HepG2 (cell line): ENCODE measurements around the gene SLCO1B1.

Experiments
- ARHGAP35 ChIP-seq: sonication (generic); formaldehyde crosslinking; IDR thresholded peaks from 2 replicates; pipeline ENCODE4 v1.9.0; 2022; ENCODE audit warnings: mild to moderate bottlenecking, inconsistent platforms, moderate library complexity, missing genetic modification reagents, borderline replicate concordance
- ARNT ChIP-seq: fragments of 450-650 bp; IDR thresholded peaks from 2 replicates; pipeline ENCODE4 v1.6.1; 2017
- BRD4 ChIP-seq: sonication (generic); formaldehyde crosslinking; IDR thresholded peaks from 2 replicates; pipeline ENCODE4 v1.4.0; 2020; ENCODE audit warnings: missing genetic modification reagents
- CTCF ChIP-seq: sonication (generic); formaldehyde crosslinking; IDR thresholded peaks from 2 replicates; pipeline ENCODE4 v1.5.0; 2020; ENCODE audit warnings: mild to moderate bottlenecking, missing genetic modification reagents, moderate library complexity
- EZH2 ChIP-seq: conservative IDR thresholded peaks from 2 replicates; pipeline ENCODE4 v1.6.1; 2012; ENCODE audit warnings: mild to moderate bottlenecking, low read depth, low read length, moderate library complexity
- GABPB1 ChIP-seq: IDR thresholded peaks from 2 replicates; pipeline ENCODE4 v1.6.1; 2016; ENCODE audit warnings: mild to moderate bottlenecking, missing genetic modification reagents, moderate library complexity, missing compliant biosample characterization
- HNRNPK ChIP-seq: fragments of 200-400 bp; formaldehyde crosslinking; IDR thresholded peaks from 2 replicates; pipeline ENCODE4 v1.6.1; 2018; ENCODE audit warnings: low read length, low read depth, moderate library complexity, mild to moderate bottlenecking; ENCODE audit not compliant: poor library complexity, severe bottlenecking
- KDM5A ChIP-seq: fragments of 200-600 bp; sonication (generic); IDR thresholded peaks from 2 replicates; pipeline ENCODE4 v1.7.0; 2018; ENCODE audit warnings: antibody characterized with exemption, mild to moderate bottlenecking, low read length, borderline replicate concordance
- RELA ChIP-seq: sonication (generic); formaldehyde crosslinking; IDR thresholded peaks from 2 replicates; pipeline ENCODE4 v1.4.0; 2020; ENCODE audit warnings: missing genetic modification reagents
- SIN3A ChIP-seq: IDR thresholded peaks from 2 replicates; pipeline ENCODE4 v1.6.1; 2011; ENCODE audit warnings: low read depth, mild to moderate bottlenecking, control low read depth, low read length, borderline replicate concordance
- SMC3 ChIP-seq: IDR thresholded peaks from 2 replicates; pipeline ENCODE4 v1.6.1; 2011; ENCODE audit warnings: low read length, improper control_type of control experiment
- ZBTB33 ChIP-seq: sonication (generic); formaldehyde crosslinking; IDR thresholded peaks from 2 replicates; pipeline ENCODE4 v1.4.0; 2020; ENCODE audit warnings: missing genetic modification reagents
- ZNF275 ChIP-seq: sonication (generic); formaldehyde crosslinking; IDR thresholded peaks from 2 replicates; pipeline ENCODE4 v1.8.0; 2022; ENCODE audit warnings: missing genetic modification reagents, mild to moderate bottlenecking, inconsistent platforms, borderline replicate concordance
- ZNF720 ChIP-seq: sonication (generic); formaldehyde crosslinking; IDR thresholded peaks from 2 replicates; pipeline ENCODE4 v1.4.0; 2020; ENCODE audit warnings: missing genetic modification reagents

- TF ChIP-seq SMC3: no peak
- TF ChIP-seq GABPB1: no peak
- TF ChIP-seq ZNF720 (CRISPR knock-in tag): no peak
- TF ChIP-seq ZNF275: no peak
- no peak for TF ChIP-seq BRD4 (CRISPR knock-in tag)
- TF ChIP-seq HNRNPK: no peak
- TF ChIP-seq SIN3A: no peak
- TF ChIP-seq ZBTB33 (CRISPR knock-in tag): no peak
- TF ChIP-seq KDM5A: no peak
- TF ChIP-seq EZH2: no peak
- TF ChIP-seq ARHGAP35 (CRISPR knock-in tag): no peak
- TF ChIP-seq RELA: no peak
- TF ChIP-seq CTCF (CRISPR knock-in tag): no peak
- TF ChIP-seq ARNT: no peak
Observed at GRCh38 chr12:21234395-21234794, 103.4 kb downstream of the SLCO1B1 start.
